ENCODE data around the gene FUS.
"Not testable (repeated sequence)": the region's sequence is repeated elsewhere in the genome, so short reads cannot be mapped to it uniquely, and the experiment has no call there.

Gene FUS

DNA sequence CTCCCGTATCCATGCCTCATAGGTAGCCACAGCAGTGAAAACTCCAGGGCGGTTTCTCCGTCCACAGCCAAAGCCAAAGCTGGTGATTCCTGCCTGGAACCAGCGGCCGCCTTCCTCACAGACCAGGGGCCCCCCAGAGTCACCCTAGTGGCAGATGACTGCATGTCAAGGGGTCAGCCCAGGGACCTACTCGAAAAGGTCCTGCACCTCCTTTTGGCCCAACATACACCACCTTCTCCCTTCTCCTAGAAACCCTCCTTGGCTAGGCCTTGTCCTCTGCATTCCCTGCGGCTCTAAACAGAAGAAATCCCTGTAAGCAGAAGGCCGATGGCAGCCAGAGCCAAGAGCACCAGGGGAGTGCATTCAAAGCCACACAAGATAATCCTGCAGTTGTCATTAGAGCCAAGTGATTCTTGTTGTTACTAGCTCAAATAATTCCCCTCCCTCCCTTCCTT is 36.2 kb upstream of the FUS start:
- Histone ChIP-seq H3K4me1 (ENCODE audit: control insufficient read depth, insufficient read depth, low read length, poor library complexity, severe bottlenecking) (no peaks in the 10 kb centered on the region), H3K9me3 (ENCODE audit: control insufficient read depth, low read length) (no peaks in the 10 kb centered on the region), H3K4me3 (ENCODE audit: insufficient read depth, low read depth, low read length, poor library complexity, severe bottlenecking) (no peak overlapping the region), H3K27ac (ENCODE audit: insufficient read depth, low read length, poor library complexity, severe bottlenecking) (no peak overlapping the region), H3K36me3 (ENCODE audit: control insufficient read depth, insufficient read depth, low read length) (no peaks in the 10 kb centered on the region), H3K27me3 (replicated peaks; ENCODE audit: control insufficient read depth, insufficient read depth, low read length, poor library complexity, severe bottlenecking) (no peaks in the 10 kb centered on the region)
- DNase-seq, result no peak

DNA sequence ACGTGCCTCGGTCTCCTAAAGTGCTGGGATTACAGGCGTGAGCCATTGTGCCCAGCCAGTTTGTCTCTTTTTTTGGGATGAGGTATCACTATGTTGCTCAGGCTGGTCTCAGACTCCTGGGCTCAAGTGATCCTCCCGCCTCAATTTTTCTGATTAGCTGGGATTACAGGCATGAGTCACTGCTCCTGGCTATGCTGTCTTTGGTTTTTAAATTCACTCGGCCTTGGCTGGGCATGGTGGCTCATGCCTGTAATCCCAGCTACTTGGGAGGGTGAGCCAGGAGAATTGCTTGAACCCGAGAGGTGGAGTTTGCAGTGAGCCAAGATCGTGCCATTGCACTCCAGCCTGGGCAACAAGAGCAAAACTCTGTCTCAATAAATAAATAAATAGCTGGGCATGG is 35.5 kb upstream of the FUS start:
- not testable (repeated sequence) for H3K27ac ChIP-seq (ENCODE audit: insufficient read depth, low read length, poor library complexity, severe bottlenecking); DNase-seq; H3K36me3 ChIP-seq (ENCODE audit: control insufficient read depth, insufficient read depth, low read length); H3K27me3 ChIP-seq (replicated peaks; ENCODE audit: control insufficient read depth, insufficient read depth, low read length, poor library complexity, severe bottlenecking); H3K4me3 ChIP-seq (ENCODE audit: insufficient read depth, low read depth, low read length, poor library complexity, severe bottlenecking); H3K4me1 ChIP-seq (ENCODE audit: control insufficient read depth, insufficient read depth, low read length, poor library complexity, severe bottlenecking); H3K9me3 ChIP-seq (ENCODE audit: control insufficient read depth, low read length)

DNA sequence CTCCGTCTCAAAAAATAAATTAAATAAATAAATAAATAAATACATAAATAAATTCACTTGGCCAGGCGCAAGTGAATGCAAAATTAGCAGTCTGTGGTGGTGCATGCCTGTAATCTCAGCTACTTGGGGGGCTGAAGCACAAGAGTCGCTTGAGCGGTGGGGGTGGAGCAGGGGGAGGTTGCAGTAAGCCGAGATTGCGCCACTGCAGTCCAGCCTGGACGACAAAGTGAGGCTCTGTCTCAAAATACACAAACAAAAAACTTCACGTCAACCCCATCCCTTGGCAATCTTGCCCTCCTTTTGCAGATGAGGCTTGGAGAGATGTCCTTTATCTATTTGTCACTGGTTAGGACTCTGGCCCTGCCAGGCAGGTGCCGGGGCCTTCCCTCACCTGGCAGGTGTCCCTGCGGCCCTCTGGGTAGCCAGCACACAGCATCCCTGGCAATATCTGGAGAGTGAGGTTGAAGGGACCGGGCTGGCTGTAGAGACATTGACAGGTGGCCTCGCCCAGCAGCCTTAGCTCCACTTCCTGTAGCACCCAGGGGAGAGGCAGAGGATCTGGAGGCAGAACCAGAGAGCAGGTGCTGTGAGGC is 34.4 kb upstream of the FUS start:
- Histone ChIP-seq H3K9me3 (ENCODE audit: control insufficient read depth, low read length) (no peaks in the 10 kb centered on the region), H3K36me3 (ENCODE audit: control insufficient read depth, insufficient read depth, low read length) (no peaks in the 10 kb centered on the region), H3K27me3 (replicated peaks; ENCODE audit: control insufficient read depth, insufficient read depth, low read length, poor library complexity, severe bottlenecking) (no peaks in the 10 kb centered on the region), H3K27ac (ENCODE audit: insufficient read depth, low read length, poor library complexity, severe bottlenecking) (no peak overlapping the region), H3K4me3 (ENCODE audit: insufficient read depth, low read depth, low read length, poor library complexity, severe bottlenecking) (no peak overlapping the region), H3K4me1 (ENCODE audit: control insufficient read depth, insufficient read depth, low read length, poor library complexity, severe bottlenecking) (no peaks in the 10 kb centered on the region)
- DNase-seq, result no peak

- DNase-seq, result no peak
- Histone ChIP-seq H3K36me3 (ENCODE audit: control insufficient read depth, insufficient read depth, low read length) (no peaks in the 10 kb centered on the region), H3K27ac (ENCODE audit: insufficient read depth, low read length, poor library complexity, severe bottlenecking) (no peak overlapping the region), H3K27me3 (replicated peaks; ENCODE audit: control insufficient read depth, insufficient read depth, low read length, poor library complexity, severe bottlenecking) (no peaks in the 10 kb centered on the region), H3K4me1 (ENCODE audit: control insufficient read depth, insufficient read depth, low read length, poor library complexity, severe bottlenecking) (no peaks in the 10 kb centered on the region), H3K9me3 (ENCODE audit: control insufficient read depth, low read length) (no peaks in the 10 kb centered on the region), H3K4me3 (ENCODE audit: insufficient read depth, low read depth, low read length, poor library complexity, severe bottlenecking) (no peak overlapping the region)
These were observed 32.4 kb upstream of the FUS start for GRCh38 chr16:31147574-31147973.

DNA sequence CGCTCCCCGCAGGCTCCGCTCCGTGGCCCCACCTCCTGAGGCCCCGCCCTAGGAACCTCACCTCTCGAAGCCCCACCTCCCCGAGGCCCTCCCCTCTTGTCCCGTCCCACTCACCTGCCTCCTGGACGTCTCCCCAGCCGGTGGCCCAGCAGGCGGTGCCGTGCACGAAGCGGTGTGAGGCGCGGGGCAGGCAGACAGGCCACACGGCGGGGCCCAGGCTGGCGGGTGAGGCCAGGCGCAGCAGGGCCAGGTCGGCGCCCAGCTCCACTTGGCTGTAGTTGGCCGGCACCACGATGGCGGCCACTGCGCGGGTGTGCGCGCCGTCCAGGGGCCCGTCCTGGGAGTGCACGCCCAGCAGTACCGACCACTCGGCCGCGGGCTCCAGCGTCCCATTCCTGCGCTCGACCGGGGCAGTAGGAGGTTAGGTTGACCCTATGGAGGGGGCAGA is 31.6 kb upstream of the FUS start:
- H3K27me3 ChIP-seq (replicated peaks; ENCODE audit: control insufficient read depth, insufficient read depth, low read length, poor library complexity, severe bottlenecking), result no peaks in the 10 kb centered on the region
- no peak for DNase-seq
- no peaks in the 10 kb centered on the region for H3K9me3 ChIP-seq (ENCODE audit: control insufficient read depth, low read length)
- no peaks in the 10 kb centered on the region for H3K36me3 ChIP-seq (ENCODE audit: control insufficient read depth, insufficient read depth, low read length)
- no peaks in the 10 kb centered on the region for H3K4me1 ChIP-seq (ENCODE audit: control insufficient read depth, insufficient read depth, low read length, poor library complexity, severe bottlenecking)
- no peak overlapping the region for H3K27ac ChIP-seq (ENCODE audit: insufficient read depth, low read length, poor library complexity, severe bottlenecking)
- no peak overlapping the region for H3K4me3 ChIP-seq (ENCODE audit: insufficient read depth, low read depth, low read length, poor library complexity, severe bottlenecking)

DNA sequence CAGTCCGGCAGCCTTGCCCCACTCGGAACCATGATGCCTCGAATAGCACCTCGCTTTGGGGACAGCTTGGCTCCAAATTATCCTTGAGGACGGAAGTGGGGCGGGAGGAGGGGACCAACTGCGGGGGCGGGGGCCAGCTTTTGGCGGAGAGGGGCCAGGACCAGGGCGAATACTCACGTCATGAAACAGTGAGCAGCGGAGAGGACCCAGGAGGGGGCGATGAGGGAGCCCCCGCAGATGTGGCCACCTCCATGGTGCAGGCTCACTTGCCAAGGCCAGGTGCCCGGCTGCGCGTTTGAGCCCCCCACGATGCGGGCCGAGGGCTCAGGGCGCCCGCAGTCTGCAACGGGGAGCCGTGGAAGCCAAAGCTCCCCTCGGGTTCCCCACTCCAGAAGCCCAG is 31.0 kb upstream of the FUS start:
- Histone ChIP-seq H3K27ac (ENCODE audit: insufficient read depth, low read length, poor library complexity, severe bottlenecking) (no peak overlapping the region), H3K9me3 (ENCODE audit: control insufficient read depth, low read length) (no peaks in the 10 kb centered on the region), H3K4me1 (ENCODE audit: control insufficient read depth, insufficient read depth, low read length, poor library complexity, severe bottlenecking) (no peaks in the 10 kb centered on the region), H3K27me3 (replicated peaks; ENCODE audit: control insufficient read depth, insufficient read depth, low read length, poor library complexity, severe bottlenecking) (no peaks in the 10 kb centered on the region), H3K4me3 (ENCODE audit: insufficient read depth, low read depth, low read length, poor library complexity, severe bottlenecking) (no peak overlapping the region), H3K36me3 (ENCODE audit: control insufficient read depth, insufficient read depth, low read length) (no peaks in the 10 kb centered on the region)
- DNase-seq, result no peak

DNA sequence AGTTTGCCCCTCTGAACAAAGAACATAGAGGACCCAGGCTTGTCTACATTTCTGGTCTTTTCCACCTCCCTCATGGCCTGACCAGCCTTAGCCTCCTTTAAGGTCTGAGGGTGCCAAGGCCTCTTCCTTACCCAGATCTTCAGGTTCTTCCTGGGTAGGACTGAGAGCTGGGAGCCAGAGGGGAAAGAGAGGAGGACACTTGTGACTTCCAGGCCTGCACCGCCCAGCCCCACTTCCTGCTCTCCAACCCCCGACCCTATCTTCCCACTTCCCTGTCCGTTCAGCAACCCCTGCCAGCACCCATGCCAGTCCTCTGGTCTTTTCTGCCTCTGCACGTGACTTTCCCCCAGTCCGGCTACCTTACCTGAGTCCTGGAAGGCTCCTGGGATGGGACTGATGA is 30.6 kb upstream of the FUS start:
- no peaks in the 10 kb centered on the region for H3K4me1 ChIP-seq (ENCODE audit: control insufficient read depth, insufficient read depth, low read length, poor library complexity, severe bottlenecking)
- DNase-seq, result no peak
- H3K27me3 ChIP-seq (replicated peaks; ENCODE audit: control insufficient read depth, insufficient read depth, low read length, poor library complexity, severe bottlenecking), result no peaks in the 10 kb centered on the region
- H3K4me3 ChIP-seq (ENCODE audit: insufficient read depth, low read depth, low read length, poor library complexity, severe bottlenecking), result no peak overlapping the region
- no peaks in the 10 kb centered on the region for H3K9me3 ChIP-seq (ENCODE audit: control insufficient read depth, low read length)
- no peaks in the 10 kb centered on the region for H3K36me3 ChIP-seq (ENCODE audit: control insufficient read depth, insufficient read depth, low read length)
- H3K27ac ChIP-seq (ENCODE audit: insufficient read depth, low read length, poor library complexity, severe bottlenecking), result no peak overlapping the region

- Histone ChIP-seq H3K9me3 (ENCODE audit: control insufficient read depth, low read length) (no peaks in the 10 kb centered on the region), H3K27ac (ENCODE audit: insufficient read depth, low read length, poor library complexity, severe bottlenecking) (no peak within 1 kb of the TSS), H3K27me3 (replicated peaks; ENCODE audit: control insufficient read depth, insufficient read depth, low read length, poor library complexity, severe bottlenecking) (no peaks in the 10 kb centered on the region), H3K4me1 (ENCODE audit: control insufficient read depth, insufficient read depth, low read length, poor library complexity, severe bottlenecking) (no peaks in the 10 kb centered on the region), H3K4me3 (ENCODE audit: insufficient read depth, low read depth, low read length, poor library complexity, severe bottlenecking) (no peak within 1 kb of the TSS), H3K36me3 (ENCODE audit: control insufficient read depth, insufficient read depth, low read length) (no peaks in the 10 kb centered on the region)
- DNase-seq, result no peak
These were observed 29.7 kb upstream of the FUS start, which contains the start of gene PRSS36 for GRCh38 chr16:31149894-31150890. TSS of gene PRSS36 (minus strand) at chr16:31150066. CDS start at chr16:31150035, 31 bp downstream.

DNA sequence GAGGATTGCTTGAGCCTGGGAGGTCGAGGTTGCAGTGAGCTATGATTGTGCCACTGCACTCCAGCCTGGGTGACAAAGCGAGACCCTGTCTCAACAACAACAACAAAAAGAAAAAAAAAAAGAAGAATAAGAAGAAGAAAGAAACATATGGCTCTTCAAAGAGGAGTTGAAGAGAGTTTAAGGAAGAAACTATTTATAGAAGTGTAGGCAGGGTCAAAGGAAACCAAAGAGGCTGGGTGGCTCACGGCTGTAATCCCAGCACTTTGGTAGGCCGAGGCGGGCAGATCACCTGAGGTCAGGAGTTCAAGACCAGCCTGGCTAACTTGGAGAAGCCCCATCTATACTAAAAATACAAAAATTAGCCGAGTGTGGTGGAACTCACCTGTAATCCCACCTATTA is 29.0 kb upstream of the FUS start:
- not testable (repeated sequence) for H3K27ac ChIP-seq (ENCODE audit: insufficient read depth, low read length, poor library complexity, severe bottlenecking); H3K4me3 ChIP-seq (ENCODE audit: insufficient read depth, low read depth, low read length, poor library complexity, severe bottlenecking); H3K27me3 ChIP-seq (replicated peaks; ENCODE audit: control insufficient read depth, insufficient read depth, low read length, poor library complexity, severe bottlenecking); H3K9me3 ChIP-seq (ENCODE audit: control insufficient read depth, low read length); H3K4me1 ChIP-seq (ENCODE audit: control insufficient read depth, insufficient read depth, low read length, poor library complexity, severe bottlenecking); DNase-seq; H3K36me3 ChIP-seq (ENCODE audit: control insufficient read depth, insufficient read depth, low read length)

GRCh38 chr16:31157136-31157535 is 22.8 kb upstream of the FUS start:
- Histone ChIP-seq H3K27ac (ENCODE audit: insufficient read depth, low read length, poor library complexity, severe bottlenecking) (no peak overlapping the region), H3K4me1 (ENCODE audit: control insufficient read depth, insufficient read depth, low read length, poor library complexity, severe bottlenecking) (no peaks in the 10 kb centered on the region), H3K27me3 (replicated peaks; ENCODE audit: control insufficient read depth, insufficient read depth, low read length, poor library complexity, severe bottlenecking) (no peaks in the 10 kb centered on the region), H3K4me3 (ENCODE audit: insufficient read depth, low read depth, low read length, poor library complexity, severe bottlenecking) (no peak overlapping the region), H3K36me3 (ENCODE audit: control insufficient read depth, insufficient read depth, low read length) (no peaks in the 10 kb centered on the region), H3K9me3 (ENCODE audit: control insufficient read depth, low read length) (no peaks in the 10 kb centered on the region)
- DNase-seq, result no peak

Measured in effector memory CD4-positive, alpha-beta T cell (primary cell).